ENCODE data around the gene PCSK2. TPM values are rescaled to one million over a fixed set of nuclear protein-coding genes. Genes with fewer than 3 reads are reported as not detected.

The PCSK2 gene
- total and polyA plus RNA-seq, 2 of the 8 experiments (the other 6 are each of a cell fraction or from before 2014, with no cell fraction given) = 1.9 to 4.2 TPM

GRCh38 chr20:17452441-17452840 is 225.6 kb downstream of the PCSK2 start (continued):
- TF ChIP-seq SAP30 (IDR thresholded peaks at IDR 0.05; ENCODE audit: insufficient read depth, insufficient replicate concordance, low read length) (no peak), POLR2A (IDR thresholded peaks at IDR 0.05; ENCODE audit: control extremely low read depth in 1 of 2, low read depth in 2 of 2, low read length in 2 of 2) (no peak)
- TF ChIP-seq, protein P1, sequence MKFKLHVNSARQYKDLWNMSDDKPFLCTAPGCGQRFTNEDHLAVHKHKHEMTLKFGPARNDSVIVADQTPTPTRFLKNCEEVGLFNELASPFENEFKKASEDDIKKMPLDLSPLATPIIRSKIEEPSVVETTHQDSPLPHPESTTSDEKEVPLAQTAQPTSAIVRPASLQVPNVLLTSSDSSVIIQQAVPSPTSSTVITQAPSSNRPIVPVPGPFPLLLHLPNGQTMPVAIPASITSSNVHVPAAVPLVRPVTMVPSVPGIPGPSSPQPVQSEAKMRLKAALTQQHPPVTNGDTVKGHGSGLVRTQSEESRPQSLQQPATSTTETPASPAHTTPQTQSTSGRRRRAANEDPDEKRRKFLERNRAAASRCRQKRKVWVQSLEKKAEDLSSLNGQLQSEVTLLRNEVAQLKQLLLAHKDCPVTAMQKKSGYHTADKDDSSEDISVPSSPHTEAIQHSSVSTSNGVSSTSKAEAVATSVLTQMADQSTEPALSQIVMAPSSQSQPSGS (IDR thresholded peaks at IDR 0.05; ENCODE audit: low read length) = no peak

Data from H1 (cell line).